LNCAP (cell line): Measurements from ENCODE around the gene ENDOV.

Experiments
- CTCF ChIP-seq: fragments of 450-650 bp; IDR thresholded peaks from 2 replicates; pipeline ENCODE4 v1.5.1; 2017; ENCODE audit warnings: mild to moderate bottlenecking

ENDOV gene

GRCh38 chr17:80374732-80375585, 40.0 kb upstream of the ENDOV start:
- no peak for TF ChIP-seq CTCF

- no peak for TF ChIP-seq CTCF
Measured at GRCh38 chr17:80376531-80376930, 38.4 kb upstream of the ENDOV start.

GRCh38 chr17:80377798-80378197, 37.2 kb upstream of the ENDOV start:
- no peak for TF ChIP-seq CTCF

GRCh38 chr17:80379348-80379747, 35.6 kb upstream of the ENDOV start:
- no peak for TF ChIP-seq CTCF

- TF ChIP-seq CTCF, result no peak
Measured at GRCh38 chr17:80380068-80380467, 34.9 kb upstream of the ENDOV start.

- TF ChIP-seq CTCF, result no peak
Measured at GRCh38 chr17:80380555-80381002, 34.4 kb upstream of the ENDOV start.

GRCh38 chr17:80381416-80381923, 33.5 kb upstream of the ENDOV start:
- TF ChIP-seq CTCF, result no peak
